HepG2 (cell line): ENCODE data around the gene B3GAT3. TPM values are rescaled to one million over a fixed set of nuclear protein-coding genes. Genes with fewer than 3 reads are reported as not detected.

ENCODE experiments used
- ARHGAP35 ChIP-seq: sonication (generic); formaldehyde crosslinking; IDR thresholded peaks from 2 replicates; pipeline ENCODE4 v1.9.0; 2022; ENCODE audit warnings: mild to moderate bottlenecking, inconsistent platforms, moderate library complexity, missing genetic modification reagents, borderline replicate concordance
- CCAR2 ChIP-seq: fragments of 200-400 bp; formaldehyde crosslinking; optimal IDR thresholded peaks from 2 replicates; pipeline ENCODE3; 2018; ENCODE audit warnings: low read depth, mild to moderate bottlenecking, low read length, moderate library complexity
- E2F1 ChIP-seq: sonication (generic); formaldehyde crosslinking; IDR thresholded peaks from 2 replicates; pipeline ENCODE4 v1.5.0; 2020; ENCODE audit warnings: missing genetic modification reagents
- ELF1 ChIP-seq: sonication (generic); formaldehyde crosslinking; IDR thresholded peaks from 2 replicates; pipeline ENCODE4 v1.4.0; 2020; ENCODE audit warnings: missing genetic modification reagents
- GATAD1 ChIP-seq: IDR thresholded peaks from 2 replicates; pipeline ENCODE4 v1.6.1; 2016; ENCODE audit warnings: missing genetic modification reagents, missing compliant biosample characterization
- HES4 ChIP-seq: sonication (generic); formaldehyde crosslinking; IDR thresholded peaks from 2 replicates; pipeline ENCODE4 v1.9.0; 2021; ENCODE audit warnings: mild to moderate bottlenecking, missing genetic modification reagents, borderline replicate concordance
- HOXA9 ChIP-seq: sonication (generic); formaldehyde crosslinking; IDR thresholded peaks from 2 replicates; pipeline ENCODE4 v1.8.1; 2022; ENCODE audit warnings: missing genetic modification reagents, mild to moderate bottlenecking, moderate library complexity, borderline replicate concordance
- MAFK ChIP-seq, 2 experiments: IDR thresholded peaks in 1 of 2; conservative IDR thresholded peaks in 1 of 2; 2 replicates each; pipeline ENCODE4 v1.6.1; 2011; ENCODE audit warnings: improper control_type of control experiment in 2 of 2, low read length in 2 of 2
- MEF2D ChIP-seq: sonication (generic); formaldehyde crosslinking; IDR thresholded peaks from 2 replicates; pipeline ENCODE4 v1.5.1; 2020; ENCODE audit warnings: mild to moderate bottlenecking, missing genetic modification reagents
- MLLT10 ChIP-seq: sonication (generic); formaldehyde crosslinking; IDR thresholded peaks from 2 replicates; pipeline ENCODE4 v1.4.0; 2020; ENCODE audit warnings: missing genetic modification reagents
- MZF1 ChIP-seq: sonication (generic); formaldehyde crosslinking; IDR thresholded peaks from 2 replicates; pipeline ENCODE4 v1.8.1; 2023; ENCODE audit warnings: mild to moderate bottlenecking, missing genetic modification reagents, borderline replicate concordance
- NFE2 ChIP-seq: sonication (generic); formaldehyde crosslinking; IDR thresholded peaks from 2 replicates; pipeline ENCODE4 v1.4.0; 2020; ENCODE audit warnings: missing genetic modification reagents
- RXRA ChIP-seq: sonication (generic); formaldehyde crosslinking; IDR thresholded peaks from 2 replicates; pipeline ENCODE4 v1.5.1; 2020; ENCODE audit warnings: missing genetic modification reagents
- SIN3B ChIP-seq: fragments of 150-350 bp; IDR thresholded peaks from 2 replicates; pipeline ENCODE4 v1.6.1; 2014; ENCODE audit warnings: low read length
- SMC3 ChIP-seq: IDR thresholded peaks from 2 replicates; pipeline ENCODE4 v1.6.1; 2011; ENCODE audit warnings: low read length, improper control_type of control experiment
- STAT5B ChIP-seq: sonication (generic); formaldehyde crosslinking; IDR thresholded peaks from 2 replicates; pipeline ENCODE4 v1.4.0; 2020; ENCODE audit warnings: missing genetic modification reagents
- SYNCRIP ChIP-seq: fragments of 200-400 bp; formaldehyde crosslinking; IDR thresholded peaks from 2 replicates; pipeline ENCODE4 v1.6.1; 2018; ENCODE audit warnings: mild to moderate bottlenecking, low read depth, low read length; ENCODE audit not compliant: insufficient read depth
- THRA ChIP-seq: sonication (generic); formaldehyde crosslinking; IDR thresholded peaks from 2 replicates; pipeline ENCODE4 v1.4.0; 2020; ENCODE audit warnings: missing genetic modification reagents, borderline replicate concordance
- ZC3H13 ChIP-seq: sonication (generic); formaldehyde crosslinking; IDR thresholded peaks from 2 replicates; pipeline ENCODE4 v1.8.1; 2023; ENCODE audit warnings: mild to moderate bottlenecking, missing genetic modification reagents, moderate library complexity
- ZMYM3 ChIP-seq: sonication (generic); formaldehyde crosslinking; IDR thresholded peaks from 2 replicates; pipeline ENCODE4 v1.5.1; 2020; ENCODE audit warnings: mild to moderate bottlenecking, missing genetic modification reagents
- ZNF263 ChIP-seq: sonication (generic); formaldehyde crosslinking; IDR thresholded peaks from 2 replicates; pipeline ENCODE4 v1.4.0; 2020; ENCODE audit warnings: missing genetic modification reagents
- ZNF264 ChIP-seq: sonication (generic); formaldehyde crosslinking; IDR thresholded peaks from 2 replicates; pipeline ENCODE4 v1.4.0; 2020; ENCODE audit warnings: missing genetic modification reagents
- ZNF30 ChIP-seq: sonication (generic); formaldehyde crosslinking; IDR thresholded peaks from 2 replicates; pipeline ENCODE4 v1.5.0; 2020; ENCODE audit warnings: mild to moderate bottlenecking, missing genetic modification reagents
- ZNF598 ChIP-seq: sonication (generic); formaldehyde crosslinking; IDR thresholded peaks from 2 replicates; pipeline ENCODE4 v1.5.1; 2020; ENCODE audit warnings: mild to moderate bottlenecking, missing genetic modification reagents, borderline replicate concordance
- ZNF607 ChIP-seq: sonication (generic); formaldehyde crosslinking; IDR thresholded peaks from 2 replicates; pipeline ENCODE4 v1.5.1; 2020; ENCODE audit warnings: missing genetic modification reagents, mild to moderate bottlenecking, borderline replicate concordance
- ZNF652 ChIP-seq: IDR thresholded peaks from 2 replicates; pipeline ENCODE4 v1.6.1; 2016; ENCODE audit warnings: low read depth, borderline replicate concordance
- ZNF773 ChIP-seq: sonication (generic); formaldehyde crosslinking; IDR thresholded peaks from 2 replicates; pipeline ENCODE4 v1.4.0; 2020; ENCODE audit warnings: missing genetic modification reagents, borderline replicate concordance
- ZNF839 ChIP-seq: sonication (generic); formaldehyde crosslinking; IDR thresholded peaks from 2 replicates; pipeline ENCODE4 v1.4.0; 2020; ENCODE audit warnings: missing genetic modification reagents, mild to moderate bottlenecking, borderline replicate concordance
- ZSCAN9 ChIP-seq: IDR thresholded peaks from 2 replicates; pipeline ENCODE4 v1.6.1; 2016; ENCODE audit warnings: borderline replicate concordance
- polyA plus RNA-seq, 8 experiments: library from polyadenylated mRNA; depleted of rRNA in 3 of 8; stranded (reverse) in 7 of 8; unstranded in 1 of 8; fragments of >200 nt; fragmentation: Illumina TruSeq in 4 of 8; extraction: Trizol in 4 of 8; gene quantifications; 2 replicates each; pipeline versions ENCODE4 v1.2.1 to v1.2.3, GENCODE V29; 2011 to 2016; ENCODE audit warnings: low read depth in 4 of 8, missing spikeins in 1 of 8, mixed read lengths in 1 of 8; ENCODE audit not compliant: insufficient read depth in 1 of 8
- total RNA-seq, 5 experiments: library from RNA; depleted of rRNA; stranded (reverse); fragments of >200 nt; fragmentation: Illumina TruSeq; extraction: Trizol; gene quantifications; 2 replicates each; pipeline ENCODE4 v1.2.3, GENCODE V29; 2016; ENCODE audit warnings: low read depth in 1 of 5
- TF ChIP-seq, protein P1 (sequence below): sonication (generic); formaldehyde crosslinking; IDR thresholded peaks from 2 replicates; pipeline ENCODE4 v1.4.0; 2020; ENCODE audit warnings: mild to moderate bottlenecking, missing genetic modification reagents

B3GAT3 gene
- total and polyA plus RNA-seq, 2 of the 13 experiments (the other 11 are each of a cell fraction or from before 2014, with no cell fraction given): 21.3 to 26.1 TPM

GRCh38 chr11:62573592-62574362 is 48.0 kb downstream of the B3GAT3 start, which contains the start of gene EEF1G (continued):
- TF ChIP-seq E2F1 (CRISPR knock-in tag): peak; percentile 82
- TF ChIP-seq ZC3H13 (CRISPR knock-in tag): no peak
- TF ChIP-seq ZNF263 (CRISPR knock-in tag): no peak
- TF ChIP-seq ZNF607 (CRISPR knock-in tag): peak; percentile 18; the same call in 1 of the 2 replicates
- no peak for TF ChIP-seq ZNF773 (CRISPR knock-in tag)
- no peak for TF ChIP-seq ARHGAP35 (CRISPR knock-in tag)
- TF ChIP-seq SMC3: no peak
- no peak; the same call in 1 of the 2 replicates for TF ChIP-seq ZNF598 (CRISPR knock-in tag)
- no peak for TF ChIP-seq CCAR2
- TF ChIP-seq ELF1 (CRISPR knock-in tag): no peak
- TF ChIP-seq STAT5B (CRISPR knock-in tag): no peak
- no peak for TF ChIP-seq SYNCRIP
- TF ChIP-seq SIN3B: no peak
- peak; percentile 32; the same call in 1 of the 2 replicates for TF ChIP-seq ZSCAN9 (CRISPR knock-in tag)
- TF ChIP-seq, protein P1, sequence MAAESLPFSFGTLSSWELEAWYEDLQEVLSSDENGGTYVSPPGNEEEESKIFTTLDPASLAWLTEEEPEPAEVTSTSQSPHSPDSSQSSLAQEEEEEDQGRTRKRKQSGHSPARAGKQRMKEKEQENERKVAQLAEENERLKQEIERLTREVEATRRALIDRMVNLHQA (CRISPR knock-in tag): no peak
- no peak for TF ChIP-seq THRA (CRISPR knock-in tag)
- no peak for TF ChIP-seq MLLT10
- TF ChIP-seq RXRA: 0 out of 2 replicates have a peak, but pooled peaks have one; percentile 35
- peak; percentile 15; the same call in 1 of the 2 replicates for TF ChIP-seq MEF2D (CRISPR knock-in tag)
- TF ChIP-seq NFE2 (CRISPR knock-in tag): no peak
- TF ChIP-seq MAFK (conservative IDR thresholded peaks at IDR 0.05 in 1 of 2, IDR thresholded peaks at IDR 0.05 in 1 of 2; ENCODE audit: low read length in 2 of 2): no peak
- peak; percentile 36; the same call in 1 of the 2 replicates for TF ChIP-seq ZNF839 (CRISPR knock-in tag)
- TF ChIP-seq ZNF30 (CRISPR knock-in tag): no peak
- TF ChIP-seq HES4 (CRISPR knock-in tag): no peak
- no peak for TF ChIP-seq ZNF652 (CRISPR knock-in tag)
- no peak; the same call in none of the 2 replicates for TF ChIP-seq ZNF264 (CRISPR knock-in tag)
- no peak for TF ChIP-seq HOXA9 (CRISPR knock-in tag)
- no peak for TF ChIP-seq MZF1 (CRISPR knock-in tag)
- TF ChIP-seq GATAD1 (CRISPR knock-in tag): peak; percentile 82
- no peak for TF ChIP-seq ZMYM3
